ENCODE measurements around the gene SLC9A9. TPM values are rescaled to one million over a fixed set of nuclear protein-coding genes. Genes with fewer than 3 reads are reported as not detected.

SLC9A9 gene
- total and polyA plus RNA-seq, 2 of the 8 experiments (the other 6 are each of a cell fraction or from before 2014, with no cell fraction given) = 0.48 to 1.1 TPM

DNA sequence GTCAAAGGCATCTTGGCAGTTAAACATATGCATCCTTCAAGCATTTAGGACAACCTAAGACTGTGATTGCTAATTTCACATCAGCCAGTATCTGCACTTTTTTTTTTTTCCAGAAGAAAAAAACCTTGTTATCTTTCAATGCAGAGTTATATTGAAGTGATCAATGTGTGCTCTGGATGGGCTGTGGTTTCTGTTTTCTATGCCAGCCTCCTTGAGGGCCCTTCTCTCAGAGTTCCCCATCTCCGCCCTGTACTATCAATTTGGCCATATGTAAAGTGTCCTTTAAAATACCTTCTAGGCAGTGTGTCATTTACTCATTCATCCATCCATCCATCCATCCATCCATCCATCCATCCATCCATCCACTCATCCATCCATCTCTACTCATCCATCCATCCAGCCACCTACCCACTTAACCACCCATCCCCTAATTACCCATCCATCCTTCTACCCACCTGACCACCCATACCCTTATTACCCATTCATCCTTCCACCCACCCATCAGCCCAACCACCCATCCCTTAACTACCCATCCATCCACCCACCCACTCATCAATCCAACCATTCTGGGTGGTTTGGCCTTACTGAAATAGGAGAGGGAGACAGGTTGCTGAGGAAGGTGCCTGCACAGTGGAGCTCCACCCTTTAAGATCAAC is 406.6 kb downstream of the SLC9A9 start:
- H3K79me2 ChIP-seq (ENCODE audit: control insufficient read depth in 1 of 2, insufficient read depth in 2 of 2, low read length in 2 of 2) = no peaks in the 10 kb centered on the region
- no peak overlapping the region for H4K5ac ChIP-seq (ENCODE audit: insufficient read length, low read depth, low read length)
- H4K20me1 ChIP-seq (replicated peaks in 1 of 2; ENCODE audit: control insufficient read depth in 1 of 2, insufficient read depth in 2 of 2, low read length in 2 of 2) = no peaks in the 10 kb centered on the region
- no peak overlapping the region for H2AFZ ChIP-seq (ENCODE audit: low read length)
- no peak overlapping the region for H3K27ac ChIP-seq (ENCODE audit: low read depth, low read length)
- H3K79me1 ChIP-seq (ENCODE audit: low read depth, low read length) = no peaks in the 10 kb centered on the region
- H3K23ac ChIP-seq (ENCODE audit: insufficient read length) = no peak overlapping the region
- no peak overlapping the region for H3K18ac ChIP-seq (ENCODE audit: extremely low read depth, low read length)
- H3K4ac ChIP-seq (replicated peaks; ENCODE audit: insufficient read length, low read depth, low read length) = no peak overlapping the region
- H3K9ac ChIP-seq (replicated peaks in 1 of 4; ENCODE audit: extremely low read depth in 1 of 4, low read depth in 3 of 4, low read length in 3 of 4) = no peak overlapping the region
- TF ChIP-seq EP300 (IDR thresholded peaks at IDR 0.05; ENCODE audit: borderline replicate concordance in 1 of 2, low read depth in 2 of 2, low read length in 2 of 2) (no peak), SP1 (IDR thresholded peaks at IDR 0.05; ENCODE audit: low read depth, low read length) (no peak), JUND (IDR thresholded peaks at IDR 0.05; ENCODE audit: low read length) (no peak)
- H3K4me2 ChIP-seq (ENCODE audit: insufficient read depth in 1 of 2, low read depth in 2 of 2, low read length in 2 of 2) = no peak overlapping the region
- H3K27me3 ChIP-seq (replicated peaks in 1 of 4; ENCODE audit: control insufficient read depth in 3 of 4, extremely low read depth in 1 of 4, insufficient read depth in 3 of 4, low read length in 3 of 4) = no peaks in the 10 kb centered on the region
- no peak overlapping the region for H2AK5ac ChIP-seq (ENCODE audit: low read depth, low read length)
- H2BK12ac ChIP-seq (ENCODE audit: low read depth, low read length) = no peak overlapping the region
- H2BK5ac ChIP-seq (ENCODE audit: low read depth, low read length) = no peak overlapping the region
- H3K4me1 ChIP-seq (replicated peaks in 1 of 4; ENCODE audit: control insufficient read depth in 3 of 4, insufficient read depth in 4 of 4, low read length in 3 of 4) = no peaks in the 10 kb centered on the region
- ChIA-PET POLR2A (ENCODE audit: partially characterized antibody) (no interaction called here), CTCF (ENCODE audit: partially characterized antibody) (interaction anchor here (0.8 to 8.2 kb wide), 3 partner anchors 9 to 207 kb away, joined by 3 to 66 read pairs (median 3); no protein-coding TSS in a partner anchor)
- H3K23me2 ChIP-seq (ENCODE audit: low read depth, low read length) = peaks cover 3% of the 10 kb centered on the region; the same call in 1 of the 2 replicates
- H2BK120ac ChIP-seq (replicated peaks; ENCODE audit: low read depth, low read length) = no peak overlapping the region
- H4K8ac ChIP-seq (ENCODE audit: extremely low read depth, insufficient read depth, low read length) = no peak overlapping the region
- no peak overlapping the region for H2BK15ac ChIP-seq (ENCODE audit: low read length)
- no peaks in the 10 kb centered on the region for H3K9me3 ChIP-seq (ENCODE audit: insufficient read depth in 2 of 2, low read depth in 1 of 2, low read length in 1 of 2)
- no peak overlapping the region for H4K91ac ChIP-seq (replicated peaks; ENCODE audit: insufficient read length, low read length)
- H3K4me3 ChIP-seq (ENCODE audit: extremely low read depth in 1 of 4, insufficient read depth in 2 of 4, low read depth in 3 of 4, low read length in 4 of 4) = no peak overlapping the region
- DNase-seq (ENCODE audit: low read depth in 1 of 2, low spot score in 2 of 2) = no peak
- 89% methylated on average over 1 of the region's 1 CpG; no CpG with 5 or more reads in 1 of the 2 experiments for WGBS, 2 experiments (ENCODE audit: extremely low coverage in 1 of 2, insufficient coverage in 1 of 2, insufficient read length in 1 of 2, insufficient replicate concordance in 2 of 2, low coverage in 1 of 2, low lambda C conversion rate in 2 of 2, missing lambda C conversion rate in 1 of 2)
- no peak for FAIRE-seq
- no peak overlapping the region for H3K56ac ChIP-seq (replicated peaks; ENCODE audit: insufficient read length, low read depth, low read length)
- no peak overlapping the region for H2BK20ac ChIP-seq (ENCODE audit: low read length)
- no peaks in the 10 kb centered on the region for H3K36me3 ChIP-seq (ENCODE audit: control insufficient read depth in 2 of 4, insufficient read depth in 4 of 4, low read length in 3 of 4)
- H3K14ac ChIP-seq (ENCODE audit: insufficient read length) = no peak overlapping the region
